NCI-H510A (cell line): Measurements from ENCODE around the gene RPS15.

Experiments
- DNase-seq: peaks from one replicate; lab custom pipeline; 2025; lab: John Stamatoyannopoulos, UW

Gene RPS15

GRCh38 chr19:1453525-1454364 lies 15.5 kb downstream of the RPS15 start:
- no peak for DNase-seq

GRCh38 chr19:1455002-1455335 lies 16.8 kb downstream of the RPS15 start:
- DNase-seq: no peak

- DNase-seq: no peak
Observed at GRCh38 chr19:1455336-1456120, 17.3 kb downstream of the RPS15 start.

- no peak for DNase-seq
Observed at GRCh38 chr19:1456121-1456900, 18.1 kb downstream of the RPS15 start.

- DNase-seq: no peak
Observed at GRCh38 chr19:1457031-1457739, 19.0 kb downstream of the RPS15 start.

GRCh38 chr19:1457892-1458291 lies 19.7 kb downstream of the RPS15 start:
- DNase-seq: no peak

- DNase-seq: no peak
Observed at GRCh38 chr19:1459479-1459878, 21.3 kb downstream of the RPS15 start.

- no peak for DNase-seq
Observed at GRCh38 chr19:1460033-1460995, 22.1 kb downstream of the RPS15 start.

GRCh38 chr19:1461862-1462261 lies 23.7 kb downstream of the RPS15 start:
- DNase-seq: no peak

GRCh38 chr19:1465191-1466016 lies 27.2 kb downstream of the RPS15 start:
- no peak for DNase-seq

- DNase-seq: no peak
Observed at GRCh38 chr19:1466018-1466460, 27.8 kb downstream of the RPS15 start.

- no peak for DNase-seq
Observed at GRCh38 chr19:1466461-1467214, 28.4 kb downstream of the RPS15 start.

GRCh38 chr19:1467215-1467489 lies 29.0 kb downstream of the RPS15 start:
- DNase-seq: no peak

GRCh38 chr19:1467490-1468273 lies 29.5 kb downstream of the RPS15 start:
- no peak for DNase-seq

GRCh38 chr19:1468274-1468820 lies 30.2 kb downstream of the RPS15 start:
- DNase-seq: no peak

GRCh38 chr19:1468821-1469254 lies 30.6 kb downstream of the RPS15 start:
- no peak for DNase-seq

GRCh38 chr19:1469255-1470054 lies 31.3 kb downstream of the RPS15 start:
- no peak for DNase-seq

GRCh38 chr19:1470055-1470304 lies 31.8 kb downstream of the RPS15 start:
- DNase-seq: no peak
